K562 (cell line): ENCODE measurements around the gene RBBP5. TPM values are rescaled to one million over a fixed set of nuclear protein-coding genes. Genes with fewer than 3 reads are reported as not detected.

ENCODE experiments used
- ATAC-seq: fragments of 200-7000 bp; cut with Tn5 transposase; 3 replicates; pipeline ENCODE4 v1.9.1; 2020; ENCODE audit warnings: moderate library complexity
- BruUV-seq: library from RNA; stranded (reverse); fragments of 400-500 nt; replicated peaks from 2 replicates; lab custom pipeline; 2021; lab: Mats Ljungman, UMichigan
- CTCF ChIA-PET: fragments of 300-600 bp; formaldehyde crosslinking; extraction: SDS; loops from one replicate; lab custom pipeline; 2021; ENCODE audit warnings: low intra/inter-chr PET ratio; lab: Yijun Ruan, JAX
- POLR2A ChIA-PET: fragments of 300-600, 350-650 bp; sonication (Branson Sonifier 250); formaldehyde crosslinking; extraction: SDS; loops from one replicate; lab custom pipeline; 2021; ENCODE audit warnings: antibody characterized with exemption, inconsistent platforms; lab: Yijun Ruan, JAX
- DNase-seq, 4 experiments: peaks; one replicate each; pipeline versions ENCODE4 v3.0.0 to v3.0.0-alpha.2; 2011 to 2018; ENCODE audit warnings: low spot score in 3 of 4, mixed read lengths in 3 of 4; ENCODE audit errors: extremely low read depth in 1 of 4
- FAIRE-seq: peaks from 2 replicates; lab custom pipeline; 2011; peaks lifted over from hg19 to GRCh38; lab: Jason Lieb, UNC
- H2AFZ ChIP-seq: 2 replicates; pipeline ENCODE4 v1.6.0; 2011; ENCODE audit warnings: low read depth, low read length, control low read depth, inconsistent platforms
- H3K27ac ChIP-seq: fragments of 200-600 bp; 3 replicates; pipeline ENCODE4 v1.8.0; 2011; ENCODE audit warnings: low read depth, mild to moderate bottlenecking, control low read depth, inconsistent platforms, low read length, moderate library complexity, mixed read lengths; ENCODE audit errors: extremely low read depth
- H3K27me3 ChIP-seq, 2 experiments: fragments of 300-600 bp in 1 of 2; 2 replicates in 1 of 2; 3 replicates in 1 of 2; pipeline versions ENCODE4 v1.6.0 to v1.8.0; 2011; ENCODE audit warnings: inconsistent platforms in 2 of 2, low read length in 2 of 2, mild to moderate bottlenecking in 1 of 2, mixed read lengths in 1 of 2, moderate library complexity in 1 of 2; ENCODE audit not compliant: control insufficient read depth in 2 of 2, insufficient read depth in 2 of 2
- H3K36me3 ChIP-seq: fragments of 300-600 bp; 3 replicates; pipeline ENCODE4 v1.8.0; 2011; ENCODE audit warnings: mild to moderate bottlenecking, low read length, inconsistent platforms; ENCODE audit not compliant: control insufficient read depth, insufficient read depth
- H3K4me1 ChIP-seq, 2 experiments: fragments of 200-600 bp in 1 of 2; replicated peaks in 1 of 2; 2 replicates in 1 of 2; 3 replicates in 1 of 2; pipeline versions ENCODE4 v1.5.1 to v1.8.0; 2011; ENCODE audit warnings: inconsistent platforms in 2 of 2, low read length in 2 of 2, mild to moderate bottlenecking in 1 of 2, mixed read lengths in 1 of 2, moderate library complexity in 1 of 2; ENCODE audit not compliant: control insufficient read depth in 2 of 2, insufficient read depth in 2 of 2
- H3K4me2 ChIP-seq: 2 replicates; pipeline ENCODE4 v1.6.1; 2011; ENCODE audit warnings: low read length, control low read depth, inconsistent platforms, mixed read lengths; ENCODE audit not compliant: insufficient read depth
- H3K4me3 ChIP-seq: fragments of 200-600 bp; sonication (generic), shearing (Covaris generic); 2 replicates; pipeline ENCODE4 v1.5.1; 2016; ENCODE audit warnings: control low read depth, inconsistent platforms
- H3K79me2 ChIP-seq: fragments of 200-600 bp; 3 replicates; pipeline ENCODE4 v1.8.0; 2011; ENCODE audit warnings: low read length, inconsistent platforms; ENCODE audit not compliant: control insufficient read depth, insufficient read depth
- H3K9ac ChIP-seq, 2 experiments: 2 replicates each; pipeline versions ENCODE4 v1.6.0 to v1.6.1; 2011; ENCODE audit warnings: low read depth in 2 of 2, low read length in 2 of 2, control low read depth in 1 of 2, inconsistent platforms in 1 of 2, mild to moderate bottlenecking in 1 of 2, mixed read lengths in 1 of 2; ENCODE audit not compliant: insufficient read depth in 1 of 2
- H3K9me1 ChIP-seq: one replicate; pipeline ENCODE4 v1.6.0; 2011; ENCODE audit warnings: inconsistent platforms, mild to moderate bottlenecking, low read length, moderate library complexity; ENCODE audit not compliant: control insufficient read depth, insufficient read depth
- H3K9me3 ChIP-seq: replicated peaks from 2 replicates; pipeline ENCODE4 v1.5.1; 2011; ENCODE audit warnings: low read depth, low read length, inconsistent platforms; ENCODE audit not compliant: control insufficient read depth, insufficient read depth
- H4K20me1 ChIP-seq: replicated peaks from 2 replicates; pipeline ENCODE4 v1.6.1; 2011; ENCODE audit warnings: low read length, inconsistent platforms, mixed read lengths; ENCODE audit not compliant: control insufficient read depth, insufficient read depth
- ARHGAP35 ChIP-seq: fragments of 450-650 bp; IDR thresholded peaks from 2 replicates; pipeline ENCODE4 v1.6.1; 2018; ENCODE audit not compliant: partially characterized antibody
- CC2D1A ChIP-seq: fragments of 450-650 bp; IDR thresholded peaks from 2 replicates; pipeline ENCODE4 v1.6.1; 2017; ENCODE audit warnings: mild to moderate bottlenecking
- E2F3 ChIP-seq: fragments of 250-450 bp; sonication (Bioruptor Pico); IDR thresholded peaks from 2 replicates; pipeline ENCODE4 v1.4.0; 2020; ENCODE audit warnings: mild to moderate bottlenecking
- FOXK1 ChIP-seq: sonication (generic); formaldehyde crosslinking; IDR thresholded peaks from 2 replicates; pipeline ENCODE4 v1.8.0; 2022; ENCODE audit warnings: missing genetic modification reagents, mild to moderate bottlenecking, borderline replicate concordance
- HMG20A ChIP-seq: fragments of 450-650 bp; formaldehyde crosslinking; conservative IDR thresholded peaks from 2 replicates; pipeline ENCODE4 v1.4.0; 2020; ENCODE audit warnings: mild to moderate bottlenecking, mixed read lengths
- KAT7 ChIP-seq: sonication (generic); formaldehyde crosslinking; IDR thresholded peaks from 2 replicates; pipeline ENCODE4 v1.8.0; 2022; ENCODE audit warnings: missing genetic modification reagents, mild to moderate bottlenecking, borderline replicate concordance
- ZBTB17 ChIP-seq: fragments of 450-650 bp; formaldehyde crosslinking; IDR thresholded peaks from 2 replicates; pipeline ENCODE4 v1.4.0; 2020; ENCODE audit warnings: mild to moderate bottlenecking
- ZNF586 ChIP-seq: fragments of 450-650 bp; formaldehyde crosslinking; conservative IDR thresholded peaks from 2 replicates; pipeline ENCODE4 v1.4.0; 2020; ENCODE audit warnings: mild to moderate bottlenecking, moderate library complexity
- ZNF592 ChIP-seq: fragments of 450-650 bp; IDR thresholded peaks from 2 replicates; pipeline ENCODE4 v1.6.1; 2017; ENCODE audit warnings: antibody characterized with exemption, mild to moderate bottlenecking
- ZNF644 ChIP-seq: fragments of 200-800 bp; sonication (Bioruptor generic); IDR thresholded peaks from 2 replicates; pipeline ENCODE4 v1.6.1; 2016; ENCODE audit warnings: low read depth, missing genetic modification characterization, missing compliant biosample characterization
- ZNF766 ChIP-seq: fragments of 200-800 bp; sonication (Bioruptor generic); conservative IDR thresholded peaks from 2 replicates; pipeline ENCODE4 v1.6.1; 2016; ENCODE audit warnings: missing genetic modification characterization, missing compliant biosample characterization
- ZNF778 ChIP-seq: fragments of 450-650 bp; formaldehyde crosslinking; IDR thresholded peaks from 2 replicates; pipeline ENCODE4 v1.4.0; 2020; ENCODE audit warnings: mild to moderate bottlenecking, moderate library complexity
- WGBS: fragments of 100-300 bp; shearing (Covaris generic); methylation state at CpG from one replicate; pipeline ENCODE4 v1.1.6; 2016; ENCODE audit warnings: low coverage, mixed read lengths; ENCODE audit not compliant: insufficient coverage; ENCODE audit errors: missing lambda C conversion rate; 5-methylcytosine and 5-hydroxymethylcytosine counted together
- in situ Hi-C: fragments of 300-500 bp; cut with MboI; formaldehyde crosslinking; loops from 4 replicates; pipeline ENCODE4 v1.15.0; 2018; ENCODE audit warnings: inconsistent platforms, mixed read lengths
- intact Hi-C: fragments of 100-400 bp; cut with micrococcal nuclease; formaldehyde crosslinking; loops from 2 replicates; pipeline ENCODE4 v1.14.2; 2022
- polyA plus RNA-seq, 8 experiments: library from polyadenylated mRNA; depleted of rRNA in 4 of 8; stranded (reverse) in 5 of 8; unstranded in 3 of 8; fragments of >200 nt; fragmentation: Nextera tagmentation in 2 of 8; fragmentation: Illumina TruSeq in 1 of 8; extraction: Ambion mirVana in 2 of 8; extraction: Trizol in 1 of 8; gene quantifications; 2 replicates each; pipeline versions ENCODE4 v1.2.1 to v1.2.3, GENCODE V29; 2011 to 2014; ENCODE audit warnings: inconsistent platforms in 1 of 8, missing spikeins in 1 of 8
- total RNA-seq, 7 experiments: library from RNA; depleted of rRNA in 6 of 7; stranded (reverse); fragments of >200 nt in 6 of 7; fragmentation: Illumina TruSeq in 2 of 7; extraction: Trizol in 2 of 7; gene quantifications; 2 replicates each; pipeline versions ENCODE4 v1.2.1 to v1.2.3, GENCODE V29; 2011 to 2021; ENCODE audit warnings: low replicate concordance in 1 of 7
- TF ChIP-seq, protein P1 (sequence below), 2 experiments: fragments of 150-350 bp in 1 of 2; IDR thresholded peaks; 2 replicates each; pipeline ENCODE4 v1.6.1; 2012 to 2016; ENCODE audit warnings: low read depth in 2 of 2, low read length in 2 of 2, mild to moderate bottlenecking in 1 of 2, moderate library complexity in 1 of 2

RBBP5 gene
- total and polyA plus RNA-seq, 9 of the 15 experiments (the other 6 are each of a cell fraction or from before 2014, with no cell fraction given) = 17.2 to 37.4 (median 28.4) TPM

DNA sequence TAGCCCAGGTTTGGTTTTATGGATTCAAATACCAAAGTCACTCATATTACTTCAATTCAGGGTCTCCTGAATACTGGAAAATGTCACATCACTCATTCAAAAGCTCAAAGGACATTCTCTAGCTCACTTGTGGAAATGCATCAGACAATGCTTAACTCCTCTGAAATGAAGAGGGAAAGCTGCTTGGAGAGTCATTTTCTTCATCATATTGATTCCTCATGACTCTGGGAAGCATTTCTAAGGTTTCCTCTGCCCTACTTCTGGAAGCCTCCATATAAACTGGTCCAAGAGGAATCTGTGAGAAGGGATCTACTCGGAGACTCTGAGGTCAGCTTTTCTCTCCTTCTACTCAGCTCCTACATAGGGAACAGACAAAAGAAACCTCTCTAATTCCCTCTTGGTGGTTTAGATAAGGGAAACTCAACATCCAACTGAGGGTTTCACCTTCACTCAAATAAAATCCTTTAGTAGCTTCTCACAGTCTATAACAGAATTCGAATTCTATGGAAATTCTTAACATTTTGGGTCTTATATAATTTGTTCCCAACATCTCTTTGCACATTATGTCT, 36.4 kb upstream of the RBBP5 start:
- ChIA-PET POLR2A (interaction anchor here (0.7 to 3.1 kb wide), 16 partner anchors 9 to 89 kb away, joined by 3 to 28 read pairs (median 5); partner anchors contain the start of gene RBBP5), CTCF (no interaction called here)
- Histone ChIP-seq H3K4me3 (no peak overlapping the region), H3K9me3 (peaks cover 26% of the 10 kb centered on the region), H3K4me1 (peaks cover 7 to 21% of the 10 kb centered on the region in 2 experiments), H2AFZ (no peak overlapping the region), H3K9me1 (no peaks in the 10 kb centered on the region), H3K9ac (peak overlapping the region in 1 of 2 experiments; percentile 40; a peak in 2 of 4 replicates), H3K79me2 (no peaks in the 10 kb centered on the region), H3K27me3 (no peaks in the 10 kb centered on the region), H3K27ac (peak overlapping the region; percentile 73), H3K4me2 (0 out of 2 replicates have a peak overlapping the region, but pooled peaks have one; percentile 6), H4K20me1 (no peaks in the 10 kb centered on the region), H3K36me3 (peaks cover 79% of the 10 kb centered on the region)
- intact Hi-C loops (loop anchor here (5.0 kb wide), 1 partner anchor 54 kb away; the partner anchor contains the start of gene DSTYK), in situ Hi-C loops (no loop called here)
- BruUV-seq = no TSS peak
- 27% methylated on average over 2 of the region's 2 CpGs for WGBS
- DNase-seq (no peak), FAIRE-seq (no peak), ATAC-seq (0 out of 3 replicates have a peak, but pooled peaks have one; percentile 6)
- no peak for TF ChIP-seq ZBTB17 (CRISPR knock-in tag)
- no peak for TF ChIP-seq ZNF778
- TF ChIP-seq CC2D1A = no peak
- TF ChIP-seq HMG20A (CRISPR knock-in tag) = peak; percentile 69; the same call in 1 of the 2 replicates
- peak; percentile 15; the same call in 1 of the 2 replicates for TF ChIP-seq ZNF592
- no peak for TF ChIP-seq ZNF644 (tag)
- 0 out of 2 replicates have a peak, but pooled peaks have one; percentile 63 for TF ChIP-seq ZNF586 (CRISPR knock-in tag)
- TF ChIP-seq FOXK1 (CRISPR knock-in tag) = no peak
- TF ChIP-seq ARHGAP35 = no peak
- TF ChIP-seq KAT7 = 0 out of 2 replicates have a peak, but pooled peaks have one; percentile 43
- 0 out of 2 replicates have a peak, but pooled peaks have one; percentile 30 for TF ChIP-seq E2F3 (CRISPR knock-in tag)
- TF ChIP-seq, protein P1, sequence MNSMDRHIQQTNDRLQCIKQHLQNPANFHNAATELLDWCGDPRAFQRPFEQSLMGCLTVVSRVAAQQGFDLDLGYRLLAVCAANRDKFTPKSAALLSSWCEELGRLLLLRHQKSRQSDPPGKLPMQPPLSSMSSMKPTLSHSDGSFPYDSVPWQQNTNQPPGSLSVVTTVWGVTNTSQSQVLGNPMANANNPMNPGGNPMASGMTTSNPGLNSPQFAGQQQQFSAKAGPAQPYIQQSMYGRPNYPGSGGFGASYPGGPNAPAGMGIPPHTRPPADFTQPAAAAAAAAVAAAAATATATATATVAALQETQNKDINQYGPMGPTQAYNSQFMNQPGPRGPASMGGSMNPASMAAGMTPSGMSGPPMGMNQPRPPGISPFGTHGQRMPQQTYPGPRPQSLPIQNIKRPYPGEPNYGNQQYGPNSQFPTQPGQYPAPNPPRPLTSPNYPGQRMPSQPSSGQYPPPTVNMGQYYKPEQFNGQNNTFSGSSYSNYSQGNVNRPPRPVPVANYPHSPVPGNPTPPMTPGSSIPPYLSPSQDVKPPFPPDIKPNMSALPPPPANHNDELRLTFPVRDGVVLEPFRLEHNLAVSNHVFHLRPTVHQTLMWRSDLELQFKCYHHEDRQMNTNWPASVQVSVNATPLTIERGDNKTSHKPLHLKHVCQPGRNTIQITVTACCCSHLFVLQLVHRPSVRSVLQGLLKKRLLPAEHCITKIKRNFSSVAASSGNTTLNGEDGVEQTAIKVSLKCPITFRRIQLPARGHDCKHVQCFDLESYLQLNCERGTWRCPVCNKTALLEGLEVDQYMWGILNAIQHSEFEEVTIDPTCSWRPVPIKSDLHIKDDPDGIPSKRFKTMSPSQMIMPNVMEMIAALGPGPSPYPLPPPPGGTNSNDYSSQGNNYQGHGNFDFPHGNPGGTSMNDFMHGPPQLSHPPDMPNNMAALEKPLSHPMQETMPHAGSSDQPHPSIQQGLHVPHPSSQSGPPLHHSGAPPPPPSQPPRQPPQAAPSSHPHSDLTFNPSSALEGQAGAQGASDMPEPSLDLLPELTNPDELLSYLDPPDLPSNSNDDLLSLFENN (IDR thresholded peaks at IDR 0.05; ENCODE audit: low read depth in 2 of 2, low read length in 2 of 2) = no peak
- TF ChIP-seq ZNF766 = peak; percentile 98
